GM12878 (cell line): ENCODE data around the gene POU2AF2. TPM values are rescaled to one million over a fixed set of nuclear protein-coding genes. Genes with fewer than 3 reads are reported as not detected.

Experiments
- ATAC-seq: fragments of 200-7000 bp; cut with Tn5 transposase; 3 replicates; pipeline ENCODE4 v1.9.1; 2020; ENCODE audit warnings: mild to moderate bottlenecking, moderate library complexity
- BruUV-seq: library from RNA; stranded (reverse); fragments of 400-500 nt; replicated peaks from 2 replicates; lab custom pipeline; 2021; lab: Mats Ljungman, UMichigan
- CTCF ChIA-PET: fragments of 300-600 bp; sonication (Branson Sonifier 250); formaldehyde crosslinking; extraction: SDS; loops from one replicate; lab custom pipeline; 2021; ENCODE audit warnings: inconsistent platforms; lab: Yijun Ruan, JAX
- POLR2A ChIA-PET: fragments of 350-600 bp; formaldehyde crosslinking; extraction: SDS; loops from one replicate; lab custom pipeline; 2021; ENCODE audit warnings: inconsistent platforms; lab: Charles Lee
- RAD21 ChIA-PET: fragments of 300-600 bp; sonication (Branson Sonifier 250); formaldehyde crosslinking; loops from one replicate; lab custom pipeline; 2023; ENCODE audit warnings: antibody characterized with exemption; ENCODE audit not compliant: unreplicated experiment; lab: Charles Lee
- SMC1A ChIA-PET: fragments of 300-600 bp; sonication (Branson Sonifier 250); formaldehyde crosslinking; loops from one replicate; lab custom pipeline; 2023; ENCODE audit not compliant: unreplicated experiment, uncharacterized antibody; lab: Charles Lee
- DNase-seq: peaks from one replicate; pipeline ENCODE4 v3.0.0-alpha.2; 2011; ENCODE audit warnings: low read depth, low spot score
- FAIRE-seq: peaks from 3 replicates; lab custom pipeline; 2011; peaks lifted over from hg19 to GRCh38; lab: Jason Lieb, UNC
- H2AFZ ChIP-seq: 2 replicates; pipeline ENCODE4 v1.6.0; 2011; ENCODE audit warnings: low read depth, low read length, control low read depth; ENCODE audit not compliant: control insufficient read depth
- H3K27ac ChIP-seq: 2 replicates; pipeline ENCODE4 v1.5.1; 2011; ENCODE audit warnings: control low read depth; ENCODE audit not compliant: control insufficient read depth, insufficient read depth
- H3K27me3 ChIP-seq, 2 experiments: replicated peaks in 1 of 2; 2 replicates each; pipeline versions ENCODE4 v1.6.0 to v1.6.1; 2011; ENCODE audit warnings: low read length in 1 of 2; ENCODE audit not compliant: control insufficient read depth in 2 of 2, insufficient read depth in 2 of 2
- H3K36me3 ChIP-seq, 2 experiments: 2 replicates each; pipeline ENCODE4 v1.5.1; 2011; ENCODE audit warnings: low read length in 1 of 2; ENCODE audit not compliant: control insufficient read depth in 2 of 2, insufficient read depth in 2 of 2
- H3K4me1 ChIP-seq: 2 replicates; pipeline ENCODE4 v1.6.1; 2011; ENCODE audit warnings: mild to moderate bottlenecking, low read length, moderate library complexity, mixed read lengths; ENCODE audit not compliant: control insufficient read depth, insufficient read depth
- H3K4me2 ChIP-seq: 2 replicates; pipeline ENCODE4 v1.6.0; 2011; ENCODE audit warnings: control low read depth; ENCODE audit not compliant: control insufficient read depth, insufficient read depth
- H3K4me3 ChIP-seq: fragments of 200-600 bp; sonication (generic); 2 replicates; pipeline ENCODE4 v1.5.1; 2016
- H3K79me2 ChIP-seq: 2 replicates; pipeline ENCODE4 v1.6.0; 2011; ENCODE audit warnings: low read length; ENCODE audit not compliant: control insufficient read depth, insufficient read depth
- H3K9ac ChIP-seq: 2 replicates; pipeline ENCODE4 v1.8.0; 2011; ENCODE audit warnings: low read length, control low read depth, mixed read lengths; ENCODE audit not compliant: control insufficient read depth, insufficient read depth
- H3K9me3 ChIP-seq: replicated peaks from 3 replicates; pipeline ENCODE4 v1.5.1; 2011; ENCODE audit warnings: mild to moderate bottlenecking, low read length; ENCODE audit not compliant: control insufficient read depth, insufficient read depth
- H4K20me1 ChIP-seq: 2 replicates; pipeline ENCODE4 v1.6.0; 2011; ENCODE audit not compliant: control insufficient read depth, insufficient read depth
- ESRRA ChIP-seq: IDR thresholded peaks from 2 replicates; pipeline ENCODE4 v1.6.1; 2012; ENCODE audit warnings: mild to moderate bottlenecking, low read length, improper control_type of control experiment
- MTA3 ChIP-seq: IDR thresholded peaks from 2 replicates; pipeline ENCODE4 v1.6.1; 2012; ENCODE audit warnings: low read length, inconsistent platforms, borderline replicate concordance
- RFX5 ChIP-seq: IDR thresholded peaks from 2 replicates; pipeline ENCODE4 v1.6.1; 2011; ENCODE audit warnings: low read depth, low read length, improper control_type of control experiment
- SUPT20H ChIP-seq: IDR thresholded peaks from 2 replicates; pipeline ENCODE4 v1.6.1; 2011; ENCODE audit warnings: low read depth, mild to moderate bottlenecking, low read length, moderate library complexity, borderline replicate concordance; ENCODE audit not compliant: control insufficient read depth
- TCF3 ChIP-seq: IDR thresholded peaks from 2 replicates; pipeline ENCODE4 v1.6.1; 2012; ENCODE audit warnings: low read depth, mild to moderate bottlenecking, low read length, borderline replicate concordance; ENCODE audit not compliant: insufficient read depth
- ZBTB33 ChIP-seq: fragments of 450-650 bp; IDR thresholded peaks from 2 replicates; pipeline ENCODE4 v1.6.1; 2017; ENCODE audit warnings: mild to moderate bottlenecking
- whole genome bisulfite sequencing: methylation state at CpG from one replicate; pipeline ENCODE4 v1.1.6; 2016; ENCODE audit warnings: low lambda C conversion rate; ENCODE audit not compliant: insufficient replicate concordance, insufficient coverage; ENCODE audit errors: missing lambda C conversion rate; 5-methylcytosine and 5-hydroxymethylcytosine counted together
- in situ Hi-C: fragments of 300-500 bp; cut with MboI; formaldehyde crosslinking; loops from 9 replicates; pipeline ENCODE4 v1.14.3; 2018; ENCODE audit warnings: mixed read lengths
- intact Hi-C: fragments of 100-400 bp; cut with micrococcal nuclease; formaldehyde crosslinking; loops from one replicate; pipeline ENCODE4 v1.14.2; 2022; ENCODE audit not compliant: unreplicated experiment
- polyA plus RNA-seq, 11 experiments: library from polyadenylated mRNA; depleted of rRNA in 4 of 11; unstranded in 6 of 11; stranded (reverse) in 5 of 11; fragments of >200 nt; fragmentation: Nextera tagmentation in 4 of 11; fragmentation: Illumina TruSeq in 1 of 11; extraction: Ambion mirVana in 4 of 11; extraction: Trizol in 1 of 11; gene quantifications; 1 replicate in 1 of 11; 2 replicates in 10 of 11; pipeline versions ENCODE4 v1.2.1 to v1.2.3, GENCODE V29; 2011 to 2016; ENCODE audit warnings: inconsistent platforms in 2 of 11, missing spikeins in 2 of 11, low read depth in 1 of 11
- total RNA-seq, 4 experiments: library from RNA; depleted of rRNA in 3 of 4; stranded (reverse); fragments of >200 nt in 3 of 4; fragmentation: Illumina TruSeq in 1 of 4; extraction: Trizol in 1 of 4; gene quantifications; 2 replicates each; pipeline versions ENCODE4 v1.2.1 to v1.2.3, GENCODE V29; 2013 to 2021

The POU2AF2 gene
- total and polyA plus RNA-seq, 10 of the 15 experiments (the other 5 are each of a cell fraction or from before 2014, with no cell fraction given), result not detected

GRCh38 chr11:111320728-111321568, 75.4 kb downstream of the POU2AF2 start:
- WGBS, result 57% methylated on average over 5 of the region's 5 CpGs
- no peak overlapping the region for H3K27ac ChIP-seq
- BruUV-seq, result no TSS peak
- H2AFZ ChIP-seq, result no peak overlapping the region
- SMC1A ChIA-PET, result no interaction called here
- H3K4me3 ChIP-seq, result no peak overlapping the region
- POLR2A ChIA-PET, result no interaction called here
- peaks cover 0 to 2% of the 10 kb centered on the region in 2 experiments; a peak in 3 of 4 replicates for H3K27me3 ChIP-seq
- no peaks in the 10 kb centered on the region; the same call in 1 of the 2 replicates for H4K20me1 ChIP-seq
- in situ Hi-C loops, result no loop called here
- RAD21 ChIA-PET, result no interaction called here
- no peaks in the 10 kb centered on the region for H3K79me2 ChIP-seq
- ATAC-seq, result no peak
- CTCF ChIA-PET, result interaction anchor here (1.0 to 1.2 kb wide), 2 partner anchors 9 to 107 kb away, joined by 3 read pairs; no protein-coding TSS in a partner anchor
- H3K9ac ChIP-seq, result no peak overlapping the region
- H3K9me3 ChIP-seq, result no peaks in the 10 kb centered on the region
- no peak for TF ChIP-seq MTA3
- TF ChIP-seq TCF3, result no peak
- no peak for TF ChIP-seq RFX5
- no peak for TF ChIP-seq ESRRA
- no peak for TF ChIP-seq ZBTB33
- no peak for TF ChIP-seq SUPT20H
- H3K4me2 ChIP-seq, result no peak overlapping the region
- no peaks in the 10 kb centered on the region for H3K4me1 ChIP-seq
- FAIRE-seq, result no peak
- H3K36me3 ChIP-seq, result no peaks in the 10 kb centered on the region
- DNase-seq, result no peak
- intact Hi-C loops, result no loop called here
